GM19397 (cell line): Measurements from ENCODE around the gene SYCE1L.

Source experiments
- ATAC-seq: cut with Tn5 transposase; IDR thresholded peaks from one replicate; pipeline ENCODE4 v1.9.1; 2021; ENCODE audit warnings: mild to moderate bottlenecking, moderate library complexity; ENCODE audit not compliant: unreplicated experiment

The SYCE1L gene

GRCh38 chr16:77195411-77195810 is 3.8 kb upstream of the SYCE1L start:
- no peak for ATAC-seq

GRCh38 chr16:77197747-77198146 is 1.5 kb upstream of the SYCE1L start:
- ATAC-seq = no peak

GRCh38 chr16:77206533-77206932 is 7.3 kb downstream of the SYCE1L start:
- no peak for ATAC-seq

GRCh38 chr16:77207030-77207429 is 7.8 kb downstream of the SYCE1L start:
- ATAC-seq = no peak

- ATAC-seq = no peak
Observed at GRCh38 chr16:77208382-77208781, 9.2 kb downstream of the SYCE1L start.

GRCh38 chr16:77211880-77212740 is 12.9 kb downstream of the SYCE1L start:
- peak; percentile 60 for ATAC-seq

- ATAC-seq = peak; percentile 78
Observed at GRCh38 chr16:77212741-77213541, 13.7 kb downstream of the SYCE1L start.

GRCh38 chr16:77213542-77214106 is 14.4 kb downstream of the SYCE1L start:
- ATAC-seq = no peak

- no peak for ATAC-seq
Observed at GRCh38 chr16:77214411-77215138, 15.4 kb downstream of the SYCE1L start.

GRCh38 chr16:77219437-77219836 is 20.2 kb downstream of the SYCE1L start:
- ATAC-seq = no peak

- peak; percentile 78 for ATAC-seq
Observed at GRCh38 chr16:77220427-77220826, 21.2 kb downstream of the SYCE1L start.

GRCh38 chr16:77221482-77221881 is 22.3 kb downstream of the SYCE1L start:
- no peak for ATAC-seq

- no peak for ATAC-seq
Observed at GRCh38 chr16:77223184-77223583, 24.0 kb downstream of the SYCE1L start.

- no peak for ATAC-seq
Observed at GRCh38 chr16:77225182-77225581, 26.0 kb downstream of the SYCE1L start.

GRCh38 chr16:77227745-77228144 is 28.5 kb downstream of the SYCE1L start:
- ATAC-seq = peak; percentile 72

- no peak for ATAC-seq
Observed at GRCh38 chr16:77231047-77231446, 31.8 kb downstream of the SYCE1L start.

- no peak for ATAC-seq
Observed at GRCh38 chr16:77233799-77234519, 34.8 kb downstream of the SYCE1L start.

- no peak for ATAC-seq
Observed at GRCh38 chr16:77234611-77235010, 35.4 kb downstream of the SYCE1L start.

- peak; percentile 100 for ATAC-seq
Observed at GRCh38 chr16:77236063-77236511, 36.9 kb downstream of the SYCE1L start.

- no peak for ATAC-seq
Observed at GRCh38 chr16:77238593-77238992, 39.4 kb downstream of the SYCE1L start.
